IMR-90 (cell line): Measurements from ENCODE around the gene SNAPC4. TPM values are rescaled to one million over a fixed set of nuclear protein-coding genes. Genes with fewer than 3 reads are reported as not detected.

ENCODE experiments used
- ATAC-seq: fragments of 200-7000 bp; cut with Tn5 transposase; 2 replicates; pipeline ENCODE4 v1.9.1; 2020; ENCODE audit warnings: low read depth, mild to moderate bottlenecking, moderate library complexity
- BruUV-seq: library from RNA; stranded (reverse); fragments of 400-500 nt; replicated peaks from 2 replicates; lab custom pipeline; 2021; lab: Mats Ljungman, UMichigan
- CTCF ChIA-PET: fragments of 300-600 bp; formaldehyde crosslinking; extraction: SDS; loops from one replicate; lab custom pipeline; 2021; ENCODE audit warnings: antibody characterized with exemption; lab: Yijun Ruan, JAX
- POLR2A ChIA-PET: fragments of 300-600 bp; sonication (Branson Sonifier 250); formaldehyde crosslinking; loops from one replicate; lab custom pipeline; 2022; ENCODE audit warnings: antibody characterized with exemption; ENCODE audit not compliant: unreplicated experiment; lab: Charles Lee
- DNase-seq: peaks from one replicate; pipeline ENCODE4 v3.0.0; 2013
- H2AFZ ChIP-seq: replicated peaks from 2 replicates; pipeline ENCODE3; 2013; ENCODE audit warnings: low read length, mild to moderate bottlenecking; ENCODE audit not compliant: poor library complexity
- H2AK5ac ChIP-seq: 2 replicates; pipeline ENCODE4 v1.6.1; 2013; ENCODE audit warnings: low read depth, low read length, inconsistent platforms
- H2AK9ac ChIP-seq: replicated peaks from 2 replicates; pipeline ENCODE3; 2013; ENCODE audit warnings: mild to moderate bottlenecking, low read depth, low read length, moderate library complexity; ENCODE audit not compliant: poor library complexity
- H2BK120ac ChIP-seq: 2 replicates; pipeline ENCODE4 v1.6.1; 2013; ENCODE audit warnings: low read depth, low read length, inconsistent platforms
- H2BK15ac ChIP-seq: 3 replicates; pipeline ENCODE4 v1.6.1; 2013; ENCODE audit warnings: low read depth, low read length, inconsistent platforms
- H2BK20ac ChIP-seq: 2 replicates; pipeline ENCODE4 v1.6.1; 2013; ENCODE audit warnings: low read depth, mild to moderate bottlenecking, inconsistent platforms, low read length, moderate library complexity
- H2BK5ac ChIP-seq: 2 replicates; pipeline ENCODE4 v1.6.1; 2013; ENCODE audit warnings: mild to moderate bottlenecking, low read depth, low read length, inconsistent platforms; ENCODE audit not compliant: poor library complexity, severe bottlenecking
- H3K14ac ChIP-seq: replicated peaks from 2 replicates; pipeline ENCODE4 v1.6.1; 2013; ENCODE audit warnings: low read depth, low read length, inconsistent platforms
- H3K18ac ChIP-seq: 2 replicates; pipeline ENCODE4 v1.6.1; 2013; ENCODE audit warnings: low read depth, low read length, control low read depth
- H3K23ac ChIP-seq: 2 replicates; pipeline ENCODE4 v1.6.1; 2013; ENCODE audit warnings: low read depth, low read length, inconsistent platforms
- H3K27ac ChIP-seq: 2 replicates; pipeline ENCODE4 v1.5.1; 2013; ENCODE audit warnings: mild to moderate bottlenecking, control low read depth, low read length; ENCODE audit not compliant: insufficient read depth
- H3K27me3 ChIP-seq: 2 replicates; pipeline ENCODE4 v1.6.1; 2013; ENCODE audit warnings: low read length; ENCODE audit not compliant: control insufficient read depth, insufficient read depth
- H3K36me3 ChIP-seq: 2 replicates; pipeline ENCODE4 v1.6.1; 2013; ENCODE audit warnings: low read length, mixed read lengths; ENCODE audit not compliant: control insufficient read depth, insufficient read depth
- H3K4ac ChIP-seq: 2 replicates; pipeline ENCODE4 v1.6.1; 2013; ENCODE audit warnings: low read depth, low read length, inconsistent platforms
- H3K4me1 ChIP-seq: 2 replicates; pipeline ENCODE4 v1.6.1; 2013; ENCODE audit warnings: low read length, mixed read lengths; ENCODE audit not compliant: control insufficient read depth, insufficient read depth
- H3K4me2 ChIP-seq: 2 replicates; pipeline ENCODE4 v1.6.1; 2013; ENCODE audit warnings: low read depth, mild to moderate bottlenecking, control low read depth, low read length, moderate library complexity
- H3K4me3 ChIP-seq: 2 replicates; pipeline ENCODE4 v1.5.1; 2013; ENCODE audit warnings: low read depth, mild to moderate bottlenecking, control low read depth, low read length, moderate library complexity; ENCODE audit not compliant: insufficient read depth
- H3K56ac ChIP-seq: 2 replicates; pipeline ENCODE4 v1.6.1; 2013; ENCODE audit warnings: low read length, inconsistent platforms; ENCODE audit not compliant: insufficient read depth; ENCODE audit errors: extremely low read depth
- H3K79me1 ChIP-seq, 2 experiments: 2 replicates each; pipeline ENCODE4 v1.6.1; 2013; ENCODE audit warnings: low read length in 2 of 2, inconsistent platforms in 1 of 2, low read depth in 1 of 2
- H3K9ac ChIP-seq: 2 replicates; pipeline ENCODE4 v1.6.1; 2013; ENCODE audit warnings: low read depth, low read length, control low read depth
- H3K9me1 ChIP-seq: 2 replicates; pipeline ENCODE4 v1.6.1; 2013; ENCODE audit warnings: low read length, inconsistent platforms; ENCODE audit not compliant: insufficient read depth
- H3K9me3 ChIP-seq: 2 replicates; pipeline ENCODE4 v1.6.1; 2013; ENCODE audit warnings: low read length; ENCODE audit not compliant: control insufficient read depth, insufficient read depth
- H4K20me1 ChIP-seq: 2 replicates; pipeline ENCODE4 v1.6.1; 2013; ENCODE audit warnings: low read length, inconsistent platforms; ENCODE audit not compliant: insufficient read depth
- H4K5ac ChIP-seq: 2 replicates; pipeline ENCODE4 v1.6.1; 2013; ENCODE audit warnings: mild to moderate bottlenecking, low read depth, low read length, control low read depth
- H4K8ac ChIP-seq, 2 experiments: 2 replicates each; pipeline ENCODE4 v1.6.1; 2013; ENCODE audit warnings: low read depth in 2 of 2, low read length in 2 of 2, control low read depth in 1 of 2, inconsistent platforms in 1 of 2
- H4K91ac ChIP-seq: 2 replicates; pipeline ENCODE4 v1.6.1; 2013; ENCODE audit warnings: low read depth, low read length, inconsistent platforms; ENCODE audit not compliant: insufficient read depth
- CEBPB ChIP-seq: IDR thresholded peaks from 2 replicates; pipeline ENCODE4 v1.6.1; 2012; ENCODE audit warnings: low read depth, low read length, improper control_type of control experiment
- WGBS, 2 experiments: methylation state at CpG; one replicate each; pipeline versions ENCODE4 v1.1.5 to v1.1.7; 2013; ENCODE audit warnings: missing lambda C conversion rate in 2 of 2; ENCODE audit not compliant: insufficient read length in 1 of 2; ENCODE audit errors: extremely low coverage in 2 of 2; 5-methylcytosine and 5-hydroxymethylcytosine counted together
- dilution Hi-C: fragments of 300-500 bp; cut with HindIII; formaldehyde crosslinking; loops from one replicate; pipeline ENCODE4 v1.14.3; 2018; ENCODE audit warnings: low sequenced_read_pairs; ENCODE audit not compliant: unreplicated experiment
- in situ Hi-C: fragments of 300-500 bp; cut with MboI; formaldehyde crosslinking; loops from 3 replicates; pipeline ENCODE4 v1.14.3; 2019; ENCODE audit warnings: low sequenced_read_pairs, inconsistent platforms, mixed read lengths
- intact Hi-C: fragments of 100-400 bp; cut with micrococcal nuclease; formaldehyde crosslinking; loops from 2 replicates; pipeline ENCODE4 v1.10.0; 2022
- polyA plus RNA-seq, 3 experiments: library from polyadenylated mRNA; depleted of rRNA; stranded (reverse); fragments of >200 nt; gene quantifications; 2 replicates each; pipeline ENCODE4 v1.2.3, GENCODE V29; 2012; ENCODE audit warnings: low replicate concordance in 1 of 3
- total RNA-seq: library from RNA; depleted of rRNA; stranded (reverse); fragments of >200 nt; gene quantifications from 2 replicates; pipeline ENCODE4 v1.2.3, GENCODE V29; 2012
- TF ChIP-seq, protein P1 (sequence below): fragments of 150-350 bp; IDR thresholded peaks from 2 replicates; pipeline ENCODE4 v1.6.1; 2017; ENCODE audit warnings: mild to moderate bottlenecking, antibody characterized with exemption, low read length, low read depth

The SNAPC4 gene
- total and polyA plus RNA-seq, 2 of the 4 experiments (the other 2 are of a cell fraction): 2.5 to 6.5 TPM

DNA sequence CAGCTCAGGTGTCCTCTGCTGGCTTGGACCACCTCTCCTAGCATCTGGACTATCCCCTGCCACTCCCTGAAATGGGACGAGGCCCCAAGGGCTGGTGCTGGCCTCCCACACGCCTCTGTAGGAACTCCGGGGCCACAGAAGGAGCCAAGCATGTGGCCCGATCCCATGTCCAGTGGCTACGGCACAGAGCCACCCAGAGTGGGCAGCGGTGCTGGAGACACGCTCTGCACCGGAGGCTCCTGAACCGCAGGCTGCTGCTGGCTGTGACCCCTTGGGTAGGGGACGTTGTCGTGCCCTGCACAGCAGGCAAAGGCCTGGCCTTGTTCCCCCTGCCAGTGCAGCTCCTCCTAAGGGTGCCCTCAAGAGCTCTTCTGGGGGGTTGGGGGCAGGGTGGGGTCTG is 20.1 kb downstream of the SNAPC4 start:
- ATAC-seq (no peak), DNase-seq (no peak)
- H3K4me2 ChIP-seq: no peak overlapping the region
- H3K23ac ChIP-seq: no peak overlapping the region
- no peak overlapping the region for H3K9ac ChIP-seq
- H4K5ac ChIP-seq: no peak overlapping the region
- no peak overlapping the region for H2BK20ac ChIP-seq
- H4K8ac ChIP-seq: no peak overlapping the region
- H2BK5ac ChIP-seq: no peak overlapping the region
- no peak overlapping the region for H4K91ac ChIP-seq
- no peaks in the 10 kb centered on the region for H3K9me3 ChIP-seq
- H2AK5ac ChIP-seq: no peak overlapping the region
- no peak overlapping the region for H3K56ac ChIP-seq
- H2AFZ ChIP-seq: no peak overlapping the region
- H3K9me1 ChIP-seq: no peaks in the 10 kb centered on the region
- no TSS peak for BruUV-seq
- TF ChIP-seq CEBPB: no peak
- TF ChIP-seq, protein P1, sequence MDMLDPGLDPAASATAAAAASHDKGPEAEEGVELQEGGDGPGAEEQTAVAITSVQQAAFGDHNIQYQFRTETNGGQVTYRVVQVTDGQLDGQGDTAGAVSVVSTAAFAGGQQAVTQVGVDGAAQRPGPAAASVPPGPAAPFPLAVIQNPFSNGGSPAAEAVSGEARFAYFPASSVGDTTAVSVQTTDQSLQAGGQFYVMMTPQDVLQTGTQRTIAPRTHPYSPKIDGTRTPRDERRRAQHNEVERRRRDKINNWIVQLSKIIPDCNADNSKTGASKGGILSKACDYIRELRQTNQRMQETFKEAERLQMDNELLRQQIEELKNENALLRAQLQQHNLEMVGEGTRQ: no peak
- ChIA-PET POLR2A (interaction anchor here (0.5 kb wide), 1 partner anchor 17 kb away, joined by 3 read pairs; no protein-coding TSS in a partner anchor), CTCF (no interaction called here)
- H3K27me3 ChIP-seq: no peaks in the 10 kb centered on the region
- H2AK9ac ChIP-seq: no peak overlapping the region
- H2BK120ac ChIP-seq: no peak overlapping the region
- no peak overlapping the region for H3K14ac ChIP-seq
- H4K20me1 ChIP-seq: no peaks in the 10 kb centered on the region
- no peak overlapping the region for H2BK15ac ChIP-seq
- in situ Hi-C loops (no loop called here), intact Hi-C loops (no loop called here), dilution Hi-C loops (no loop called here)
- H3K79me1 ChIP-seq: no peaks in the 10 kb centered on the region
- peaks cover 52% of the 10 kb centered on the region for H3K36me3 ChIP-seq
- no peak overlapping the region for H3K4me3 ChIP-seq
- H3K18ac ChIP-seq: no peak overlapping the region
- no peak overlapping the region for H3K4ac ChIP-seq
- no peaks in the 10 kb centered on the region for H3K4me1 ChIP-seq
- WGBS, 2 experiments: 90% methylated on average over 5 of the region's 11 CpGs; no CpG with 5 or more reads in 1 of the 2 experiments
- H3K27ac ChIP-seq: no peak overlapping the region
